Measurements from ENCODE around the gene KCND3. TPM values are rescaled to one million over a fixed set of nuclear protein-coding genes. Genes with fewer than 3 reads are reported as not detected.

KCND3 gene
- 0.07 and 0.10 TPM in 2 replicates for total RNA-seq (2014; rRNA removed; shearing (Covaris generic); ENCODE audit: low replicate concordance)

DNA sequence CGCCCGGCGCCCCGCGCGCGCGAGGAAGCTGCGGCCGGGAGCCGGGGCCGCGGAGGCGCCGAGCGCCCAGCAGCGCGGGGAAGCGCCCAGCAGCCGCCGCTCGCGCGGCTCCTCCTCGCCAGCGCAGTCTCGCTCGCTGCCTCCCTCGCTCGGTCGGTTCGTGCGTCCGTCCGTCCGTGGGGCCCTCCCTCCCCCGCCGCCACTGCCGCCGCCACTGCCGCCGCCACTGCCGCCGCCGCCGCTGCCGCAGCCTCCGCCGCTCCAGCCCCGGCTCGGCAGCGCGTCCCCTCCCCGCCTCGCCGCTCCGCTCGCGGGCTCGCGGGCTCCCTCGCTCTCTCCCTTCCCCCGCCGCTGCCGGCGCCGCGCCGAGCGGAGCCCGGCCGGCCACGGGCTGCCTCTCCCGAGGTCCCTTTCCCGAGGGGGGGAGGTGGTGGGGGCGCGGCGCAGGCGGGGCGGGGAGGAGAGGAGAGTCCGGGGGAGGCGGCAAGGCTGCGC, at the start of gene KCND3:
TSS of gene KCND3 (minus strand) at position 138 of the 495 bp plus-strand sequence.
- peaks cover 24% of the 10 kb centered on the region for H3K27me3 ChIP-seq
- no peaks in the 10 kb centered on the region for H3K9me3 ChIP-seq
- H3K4me3 ChIP-seq, result peak within 1 kb of the TSS; percentile 43
- DNase-seq, result peak; percentile 42
- H3K36me3 ChIP-seq, result no peaks in the 10 kb centered on the region

DNA sequence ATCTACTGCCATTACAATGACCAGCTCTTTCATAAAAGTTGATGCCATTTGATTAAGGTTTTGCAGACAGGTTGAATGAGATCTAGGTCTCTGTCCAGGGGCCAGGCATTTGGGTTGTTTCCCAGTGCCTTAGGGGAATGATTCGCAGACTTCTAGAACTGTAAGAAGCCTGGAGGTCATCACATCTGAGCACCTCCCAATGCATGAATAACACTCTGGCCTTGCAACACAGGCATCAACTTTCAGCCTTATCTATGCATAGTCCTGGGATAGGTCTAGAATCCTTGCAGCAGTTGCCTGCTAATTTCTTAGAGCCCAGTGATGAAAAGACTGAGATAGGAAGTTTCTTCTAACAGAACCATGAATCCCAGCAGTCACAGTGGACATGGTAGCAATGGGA, 44.8 kb upstream of the KCND3 start:
- no peak for DNase-seq
- H3K27me3 ChIP-seq, result 0 out of 2 replicates have a peak, but pooled peaks cover 2% of the 10 kb centered on the region
- H3K4me3 ChIP-seq, result no peak overlapping the region
- H3K36me3 ChIP-seq, result no peaks in the 10 kb centered on the region
- no peaks in the 10 kb centered on the region for H3K9me3 ChIP-seq

DNA sequence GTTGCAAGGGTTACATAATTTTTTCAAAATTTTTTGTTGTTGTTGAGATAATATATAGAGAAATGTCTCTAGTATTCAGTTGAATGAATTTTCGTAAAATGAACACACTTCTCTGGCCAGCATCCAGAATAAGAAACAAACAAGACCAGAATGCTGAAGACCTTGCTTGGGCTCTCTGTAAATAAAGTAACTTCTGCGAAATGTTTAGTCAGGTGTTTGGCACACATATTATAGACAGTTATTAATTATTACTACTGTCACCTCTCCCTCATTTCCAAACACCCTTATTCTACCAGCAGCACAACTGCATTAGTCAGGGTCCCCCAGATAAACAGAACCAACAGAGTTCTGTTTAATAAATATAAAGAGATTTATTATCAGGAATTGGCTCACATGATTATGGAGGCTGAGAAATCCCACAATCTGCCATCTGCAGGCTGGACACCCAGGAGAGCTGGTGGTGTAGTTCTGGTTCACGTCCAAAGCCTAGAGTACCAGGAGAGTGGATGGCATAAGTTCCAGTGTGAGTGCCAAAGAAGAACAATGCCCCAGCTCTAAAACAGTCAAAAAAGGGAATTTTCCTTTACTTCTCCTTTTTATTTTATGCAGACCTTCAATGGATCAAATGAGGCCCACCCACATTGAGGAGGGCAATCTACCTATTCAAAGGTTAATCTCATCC, 44.1 kb upstream of the KCND3 start:
- 0 out of 2 replicates have a peak, but pooled peaks cover 2% of the 10 kb centered on the region for H3K27me3 ChIP-seq
- no peak for DNase-seq
- H3K9me3 ChIP-seq, result no peaks in the 10 kb centered on the region

DNA sequence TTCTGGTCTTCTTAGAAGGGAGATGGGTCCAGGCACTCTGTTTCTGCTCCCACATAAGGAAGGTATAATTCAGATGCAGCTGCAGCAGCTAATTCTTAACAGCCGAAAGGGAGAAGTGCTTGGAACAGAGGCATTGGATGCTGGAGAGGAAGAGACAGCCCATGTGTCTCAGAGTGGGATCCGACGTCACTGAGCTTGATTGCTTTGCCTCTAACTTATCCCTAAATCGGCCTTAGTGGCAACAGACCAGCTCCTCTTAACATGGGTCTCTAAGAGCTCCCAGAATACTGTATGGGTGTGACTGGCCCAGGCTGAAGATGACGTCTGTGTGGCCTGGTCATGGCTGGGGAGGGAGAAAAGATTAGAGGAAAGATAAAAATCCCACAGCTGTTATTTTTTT, 40.7 kb upstream of the KCND3 start:
- Histone ChIP-seq H3K9me3 (no peaks in the 10 kb centered on the region), H3K36me3 (no peaks in the 10 kb centered on the region), H3K27me3 (peaks cover 9% of the 10 kb centered on the region), H3K4me3 (no peak overlapping the region)
- DNase-seq, result no peak

More for the DNA sequence above, 44.1 kb upstream of the KCND3 start:
- no peak overlapping the region for H3K4me3 ChIP-seq
- H3K36me3 ChIP-seq, result no peaks in the 10 kb centered on the region

DNA sequence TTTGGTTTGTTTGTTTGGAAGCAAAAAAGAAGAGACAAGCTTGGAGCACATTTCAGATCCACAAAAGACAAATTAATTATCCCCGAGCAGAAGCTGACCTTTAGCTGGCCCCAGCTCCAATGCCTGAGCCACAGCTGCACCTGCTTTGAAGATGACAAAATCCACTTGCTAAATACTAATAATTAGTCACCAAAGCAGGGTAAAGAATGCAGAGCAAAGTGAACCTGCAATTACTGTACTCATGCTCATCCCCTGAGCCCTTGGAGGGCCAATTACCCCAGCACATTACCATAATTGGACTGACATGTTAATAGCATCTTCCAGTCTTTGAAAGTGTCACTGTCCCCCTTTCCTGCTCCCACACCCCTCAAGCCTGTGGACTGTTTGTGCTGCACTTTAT, 38.2 kb upstream of the KCND3 start:
- Histone ChIP-seq H3K9me3 (no peaks in the 10 kb centered on the region; the same call in 1 of the 2 replicates), H3K27me3 (peaks cover 15% of the 10 kb centered on the region), H3K4me3 (no peak overlapping the region), H3K36me3 (no peaks in the 10 kb centered on the region)
- DNase-seq, result no peak

DNA sequence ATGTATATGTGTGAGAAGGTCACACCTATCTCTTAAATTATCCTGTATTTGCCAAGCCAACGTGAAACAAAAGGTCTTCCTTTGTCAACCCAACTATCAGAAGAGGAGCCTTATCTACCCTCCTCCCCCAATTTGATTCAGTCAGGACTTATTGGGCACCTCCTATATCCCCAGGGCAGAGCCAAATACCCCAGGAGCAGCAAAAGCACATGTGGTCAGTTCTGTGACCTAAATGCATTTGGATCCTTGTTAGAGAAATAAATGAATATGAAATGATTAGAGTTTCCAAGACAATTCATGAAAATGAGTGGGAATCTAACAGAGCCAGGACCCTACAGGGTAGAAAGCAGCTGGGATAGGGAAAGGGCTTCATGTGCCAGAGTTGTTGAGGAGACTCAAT, 37.0 kb upstream of the KCND3 start:
- no peak for DNase-seq
- Histone ChIP-seq H3K4me3 (no peak overlapping the region), H3K9me3 (no peaks in the 10 kb centered on the region; the same call in 1 of the 2 replicates), H3K36me3 (no peaks in the 10 kb centered on the region), H3K27me3 (peaks cover 15% of the 10 kb centered on the region)

DNA sequence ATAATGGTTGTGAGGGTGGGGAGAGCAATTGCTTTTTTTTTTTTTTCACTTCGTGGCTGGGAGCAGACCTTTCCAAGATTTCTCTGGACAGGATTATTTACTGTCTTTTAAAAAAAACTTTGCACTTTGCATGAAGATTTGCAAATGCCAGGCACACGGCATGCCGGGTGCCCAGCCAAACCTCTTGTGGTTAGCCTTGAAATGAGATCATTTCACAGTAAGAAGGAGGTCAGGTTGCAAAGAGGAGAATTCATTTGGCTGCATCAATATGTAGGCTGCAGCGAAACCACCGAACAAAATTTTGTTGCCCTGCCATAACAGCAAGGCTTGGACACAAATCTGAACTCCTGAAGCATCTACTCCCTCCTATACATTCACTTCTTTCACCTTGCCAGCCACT, 36.5 kb upstream of the KCND3 start:
- DNase-seq, result peak; percentile 77
- Histone ChIP-seq H3K36me3 (no peaks in the 10 kb centered on the region), H3K27me3 (peaks cover 18% of the 10 kb centered on the region), H3K9me3 (no peaks in the 10 kb centered on the region; the same call in 1 of the 2 replicates), H3K4me3 (no peak overlapping the region)

DNA sequence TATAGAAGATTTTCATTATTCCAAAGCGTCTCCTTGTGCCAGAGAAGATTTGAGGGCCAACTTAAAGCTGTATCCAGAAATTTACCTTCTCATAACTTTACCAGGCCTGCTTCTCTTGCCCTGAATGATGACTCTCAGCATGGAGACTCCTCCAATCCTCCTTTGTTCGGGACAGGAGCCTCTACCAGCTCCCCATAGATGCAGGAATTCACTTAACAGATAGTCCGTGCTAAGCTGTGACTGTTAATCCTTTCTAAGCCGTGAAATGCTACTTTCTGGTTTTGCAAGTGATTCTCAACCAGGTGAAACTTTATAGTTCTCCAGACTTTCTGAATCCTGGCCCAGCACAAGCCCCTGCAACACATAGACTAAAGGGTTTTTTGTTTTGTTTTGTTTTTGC, 31.8 kb upstream of the KCND3 start:
- no peak for DNase-seq
- Histone ChIP-seq H3K9me3 (no peaks in the 10 kb centered on the region; the same call in 1 of the 2 replicates), H3K27me3 (peaks cover 14% of the 10 kb centered on the region), H3K36me3 (no peaks in the 10 kb centered on the region), H3K4me3 (no peak overlapping the region)

DNA sequence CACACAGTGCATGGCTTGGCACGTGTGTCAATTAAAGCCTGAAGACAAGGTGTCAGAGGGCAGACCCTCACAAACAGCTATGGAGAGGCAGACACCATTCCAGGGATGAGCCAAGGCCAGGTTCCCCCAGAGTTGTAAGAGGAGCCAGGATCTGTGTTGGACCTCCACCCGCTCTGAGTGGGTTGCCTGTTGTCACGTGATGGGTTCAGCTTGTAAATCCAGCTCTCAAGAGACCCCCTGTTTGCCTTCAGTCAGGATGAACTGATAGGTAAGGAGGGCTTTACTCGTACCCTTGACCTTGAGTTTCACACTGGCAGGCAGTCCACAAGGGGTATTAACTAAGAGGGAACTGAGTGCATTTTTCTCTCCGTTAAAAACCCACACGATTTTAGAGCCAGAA, 27.7 kb upstream of the KCND3 start:
- Histone ChIP-seq H3K27me3 (peaks cover 6% of the 10 kb centered on the region), H3K9me3 (peaks cover 2% of the 10 kb centered on the region), H3K4me3 (no peak overlapping the region), H3K36me3 (no peaks in the 10 kb centered on the region)
- DNase-seq, result no peak

DNA sequence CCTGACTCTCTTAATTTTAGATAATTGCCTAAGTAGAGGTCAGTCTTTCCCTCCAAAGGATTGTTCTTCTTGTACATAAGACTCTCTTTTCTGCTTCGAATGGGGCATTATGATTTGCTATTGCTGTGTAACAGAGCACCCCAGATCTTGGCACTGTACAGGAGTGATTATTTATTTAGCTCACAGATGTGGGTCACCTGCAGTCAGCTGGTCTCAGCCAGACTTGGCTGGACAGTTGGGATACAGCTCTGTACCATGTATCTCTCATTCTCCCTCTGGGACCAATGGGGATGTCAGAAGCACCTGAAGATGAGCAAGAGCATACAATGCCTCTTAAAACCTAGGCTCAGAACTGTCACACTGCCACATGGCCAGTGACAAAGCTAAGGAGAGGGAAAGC, 23.4 kb upstream of the KCND3 start:
- H3K27me3 ChIP-seq, result peaks cover 3% of the 10 kb centered on the region
- no peak overlapping the region for H3K4me3 ChIP-seq
- DNase-seq, result no peak
- H3K9me3 ChIP-seq, result peaks cover 2% of the 10 kb centered on the region
- H3K36me3 ChIP-seq, result no peaks in the 10 kb centered on the region

DNA sequence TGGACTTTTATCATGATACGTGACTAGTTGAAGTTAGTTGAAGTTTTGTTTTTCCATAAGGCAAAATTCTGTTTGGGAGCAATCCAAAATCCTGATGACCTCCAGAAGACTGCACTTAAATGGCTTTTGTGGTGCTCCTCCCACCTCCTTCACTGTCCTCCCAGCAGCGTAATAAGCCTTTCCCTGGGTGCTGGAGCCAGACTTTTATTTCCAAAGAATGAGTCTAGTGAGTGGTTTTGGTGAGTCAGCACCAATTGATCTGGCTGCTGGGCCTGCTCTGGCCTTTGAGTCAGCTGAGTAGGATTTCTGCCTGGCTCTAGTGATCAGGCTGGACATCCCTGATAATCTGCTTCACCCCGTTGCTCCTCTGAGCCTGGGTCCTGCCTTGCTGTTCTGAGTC, 21.7 kb upstream of the KCND3 start:
- H3K4me3 ChIP-seq, result no peak overlapping the region
- no peaks in the 10 kb centered on the region for H3K36me3 ChIP-seq
- peak; percentile 79 for DNase-seq
- peaks cover 2% of the 10 kb centered on the region for H3K9me3 ChIP-seq
- no peaks in the 10 kb centered on the region; the same call in 1 of the 2 replicates for H3K27me3 ChIP-seq

DNA sequence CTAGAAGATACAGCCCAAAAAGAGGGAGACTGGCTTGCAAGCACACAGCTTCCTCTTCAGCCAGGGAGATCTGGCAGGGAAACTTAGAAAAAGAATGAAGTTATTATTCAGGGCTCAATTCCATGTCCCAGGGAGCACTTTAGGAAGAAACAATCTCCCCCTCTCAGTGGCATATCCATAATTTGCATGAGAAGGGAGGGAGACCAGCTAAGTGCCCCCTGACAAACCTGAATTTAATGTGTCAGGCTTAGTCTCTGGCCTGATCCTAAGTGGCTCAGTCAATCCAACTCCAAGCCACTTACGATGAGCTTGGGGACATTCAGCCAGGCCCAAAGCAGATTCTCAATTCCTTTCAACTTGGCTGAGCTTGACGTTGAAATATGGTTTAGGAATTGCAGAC, 17.7 kb upstream of the KCND3 start:
- no peak for DNase-seq
- Histone ChIP-seq H3K4me3 (no peak overlapping the region), H3K36me3 (no peaks in the 10 kb centered on the region), H3K27me3 (no peaks in the 10 kb centered on the region; the same call in 1 of the 2 replicates), H3K9me3 (no peaks in the 10 kb centered on the region)

DNA sequence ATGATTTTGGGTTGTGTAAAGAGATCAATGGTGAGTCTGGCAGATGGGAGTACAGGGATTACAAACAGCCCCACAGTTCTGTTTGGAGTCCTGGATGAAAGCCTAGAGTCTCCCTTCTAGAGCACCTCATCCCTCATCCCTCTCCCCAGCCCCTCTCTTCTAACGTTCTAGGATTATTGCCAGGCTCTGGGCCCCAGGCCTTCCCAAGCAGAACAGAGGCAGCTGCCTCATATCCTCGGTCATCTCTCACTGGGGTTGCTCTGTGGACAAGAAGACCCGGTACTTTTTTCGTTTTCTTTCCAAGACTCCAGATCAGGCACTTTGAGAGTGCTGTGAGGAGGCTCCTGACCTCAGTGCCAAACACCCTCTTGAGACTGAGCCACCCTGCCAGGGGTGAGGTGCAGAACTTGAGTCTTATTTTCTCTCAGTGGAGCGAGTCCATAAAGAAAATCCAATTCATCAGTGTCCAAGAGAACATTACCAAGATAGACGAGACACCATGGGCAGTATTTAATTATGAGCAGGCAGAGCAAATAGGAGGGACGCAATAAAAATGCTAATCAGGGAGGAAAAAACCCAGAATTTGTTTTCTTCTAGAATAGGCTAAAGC, 17.1 kb upstream of the KCND3 start:
- Histone ChIP-seq H3K36me3 (no peaks in the 10 kb centered on the region), H3K4me3 (no peak overlapping the region), H3K27me3 (no peaks in the 10 kb centered on the region; the same call in none of the 2 replicates), H3K9me3 (no peaks in the 10 kb centered on the region)
- no peak for DNase-seq

DNA sequence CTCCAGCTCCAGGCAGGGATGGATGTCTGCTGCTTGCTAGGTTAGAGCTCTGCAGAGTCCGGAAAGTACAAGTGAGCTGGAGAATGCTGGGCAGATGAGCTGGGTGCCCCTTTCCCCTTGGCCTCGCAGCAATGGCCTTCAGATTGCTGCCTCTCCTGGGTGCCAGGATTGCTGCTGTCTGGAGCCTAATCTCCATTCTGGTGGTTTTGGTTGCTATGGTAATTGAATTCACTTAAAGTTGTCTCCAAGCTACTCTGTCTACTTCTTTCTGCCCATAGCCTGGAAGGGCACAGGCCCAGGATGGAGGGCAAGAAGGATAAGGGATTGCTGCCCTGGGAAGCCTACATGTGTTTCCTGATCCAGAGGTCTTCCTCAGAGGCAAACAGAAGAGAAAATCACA, 14.6 kb upstream of the KCND3 start:
- DNase-seq, result no peak
- no peaks in the 10 kb centered on the region for H3K9me3 ChIP-seq
- H3K36me3 ChIP-seq, result no peaks in the 10 kb centered on the region
- peaks cover 3% of the 10 kb centered on the region; the same call in 1 of the 2 replicates for H3K27me3 ChIP-seq
- H3K4me3 ChIP-seq, result no peak overlapping the region

DNA sequence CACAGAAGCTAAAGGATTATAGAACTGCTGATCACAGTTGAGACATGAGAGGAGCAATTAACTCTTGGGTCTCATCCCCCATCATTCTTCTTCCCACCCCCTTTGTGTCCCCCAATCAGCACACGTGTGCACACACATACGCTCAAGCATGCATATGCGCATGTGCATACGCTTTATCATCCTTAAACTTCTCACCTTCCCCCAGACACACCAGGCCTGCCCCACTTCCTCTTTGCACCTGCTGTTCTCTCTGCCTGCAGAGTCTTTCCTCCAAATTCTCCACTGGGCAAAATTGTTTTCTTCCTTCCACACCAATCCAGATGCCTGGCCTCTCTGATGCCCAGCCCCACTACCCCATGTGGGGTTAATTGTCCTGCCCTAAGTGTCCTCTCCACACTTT, 13.0 kb upstream of the KCND3 start:
- Histone ChIP-seq H3K36me3 (no peaks in the 10 kb centered on the region), H3K27me3 (peaks cover 8% of the 10 kb centered on the region; the same call in 1 of the 2 replicates), H3K9me3 (no peaks in the 10 kb centered on the region), H3K4me3 (no peak overlapping the region)
- no peak for DNase-seq

DNA sequence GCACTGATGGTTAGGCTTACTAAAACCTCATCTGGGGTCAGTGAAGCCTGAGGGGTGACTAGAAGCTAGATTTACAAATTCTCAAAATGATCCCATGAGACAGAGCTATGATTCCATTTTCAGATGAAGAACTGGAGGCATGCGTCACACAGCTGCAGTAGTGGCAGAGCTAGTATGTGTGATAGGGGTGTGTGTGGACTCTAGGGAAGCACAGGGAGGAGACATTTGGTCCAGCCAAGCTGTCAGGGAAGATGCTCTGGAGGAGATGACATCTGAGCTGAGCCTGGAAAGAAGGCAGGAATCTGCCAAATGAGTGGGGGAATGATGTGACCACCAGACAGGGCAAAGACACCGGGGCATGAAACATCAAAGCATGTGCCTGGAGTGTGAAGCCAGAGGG, 12.0 kb upstream of the KCND3 start:
- H3K4me3 ChIP-seq, result no peak overlapping the region
- H3K36me3 ChIP-seq, result no peaks in the 10 kb centered on the region
- no peaks in the 10 kb centered on the region for H3K9me3 ChIP-seq
- no peak for DNase-seq
- peaks cover 8% of the 10 kb centered on the region; the same call in 1 of the 2 replicates for H3K27me3 ChIP-seq

DNA sequence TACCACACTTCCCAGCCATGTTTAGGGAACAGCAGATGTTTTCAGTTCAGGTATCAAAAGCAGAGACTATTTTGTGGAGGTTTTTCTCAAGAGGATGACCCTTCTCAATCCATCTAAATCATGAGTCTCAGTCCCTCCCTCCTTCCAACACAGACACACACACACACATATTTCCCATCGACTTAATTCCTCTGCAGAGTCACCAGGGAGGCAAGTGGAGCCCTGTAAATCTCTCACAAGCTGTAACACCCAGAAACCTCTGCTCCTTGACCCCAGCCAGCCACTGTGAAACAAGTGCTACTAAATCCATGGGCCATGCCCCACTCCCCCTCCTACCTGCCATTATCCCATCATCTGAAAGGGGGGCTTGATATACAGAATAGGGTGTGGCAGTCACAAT, 10.6 kb upstream of the KCND3 start:
- no peaks in the 10 kb centered on the region for H3K9me3 ChIP-seq
- no peak overlapping the region for H3K4me3 ChIP-seq
- H3K36me3 ChIP-seq, result no peaks in the 10 kb centered on the region
- H3K27me3 ChIP-seq, result peaks cover 8% of the 10 kb centered on the region; the same call in 1 of the 2 replicates
- DNase-seq, result no peak

DNA sequence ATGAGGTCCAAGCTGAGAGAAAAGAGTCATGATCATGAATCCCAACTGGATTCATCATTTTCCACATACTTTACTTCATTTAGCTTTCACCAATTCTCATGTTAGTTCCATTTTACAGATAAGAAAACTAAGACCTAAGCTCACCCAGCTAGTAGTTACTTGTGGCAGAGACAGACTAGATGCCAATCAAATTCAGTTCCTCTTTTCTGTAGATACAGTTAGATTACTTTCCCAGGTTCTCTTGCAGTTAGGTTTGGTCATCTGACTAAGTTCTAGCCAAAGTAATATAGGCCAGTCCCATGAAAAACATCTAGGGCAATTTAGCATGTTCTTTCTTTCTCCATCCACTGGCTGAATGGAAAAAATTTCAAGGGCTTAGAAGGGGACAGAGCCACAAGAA, 8.9 kb upstream of the KCND3 start:
- peaks cover 8% of the 10 kb centered on the region; the same call in 1 of the 2 replicates for H3K27me3 ChIP-seq
- no peaks in the 10 kb centered on the region for H3K9me3 ChIP-seq
- no peak for DNase-seq
- no peak overlapping the region for H3K4me3 ChIP-seq
- H3K36me3 ChIP-seq, result no peaks in the 10 kb centered on the region
